ENCODE results near the gene EXOSC10.
"Not testable (repeated sequence)": the region's sequence is repeated elsewhere in the genome, so short reads cannot be mapped to it uniquely, and the experiment has no call there.

Gene EXOSC10

DNA sequence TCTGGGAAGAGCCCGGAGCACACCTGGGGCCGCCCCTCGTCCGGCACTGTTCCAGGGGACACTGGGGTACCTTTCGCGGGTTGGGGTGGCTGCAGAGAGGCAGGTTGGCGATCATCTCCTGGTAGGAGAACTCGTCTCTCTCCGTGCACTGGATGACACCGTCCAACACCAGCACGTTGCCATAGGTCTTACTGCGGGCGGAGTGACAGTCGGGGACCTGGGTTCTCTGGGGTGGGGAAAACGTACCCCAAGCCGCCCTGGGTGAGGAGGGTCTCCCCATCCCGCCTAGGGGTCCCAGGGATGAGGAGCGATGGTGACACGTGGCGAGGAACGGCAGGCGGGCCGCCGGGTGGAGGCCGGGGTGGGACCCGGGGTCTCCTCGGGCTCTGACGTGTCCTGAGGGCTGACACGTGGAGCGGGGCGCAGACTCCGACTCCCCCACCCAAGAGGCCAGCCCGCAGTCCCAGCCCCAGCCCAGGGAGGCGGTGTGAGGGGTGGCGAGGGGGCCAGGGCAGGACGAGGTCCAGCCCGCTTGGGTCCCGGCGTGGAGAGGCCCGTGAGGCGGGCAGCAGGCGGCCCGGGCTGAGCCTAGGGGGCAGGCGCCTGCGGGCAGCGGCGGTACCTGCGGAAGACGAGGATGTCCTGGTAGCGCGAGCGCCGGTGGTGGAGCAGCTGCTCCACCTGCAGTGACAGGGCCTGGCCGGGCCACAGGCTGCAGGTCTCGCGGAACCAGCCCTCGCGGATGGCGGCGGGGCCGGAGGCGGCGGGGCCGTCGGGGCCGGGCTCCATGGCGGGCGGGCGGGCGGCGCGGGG, 40.3 kb downstream of the EXOSC10 start:
- no peak for DNase-seq

GRCh38 chr1:11058595-11059154, 41.0 kb downstream of the EXOSC10 start:
- DNase-seq: no peak

- DNase-seq: no peak
Observed at GRCh38 chr1:11058026-11058425, 41.6 kb downstream of the EXOSC10 start.

DNA sequence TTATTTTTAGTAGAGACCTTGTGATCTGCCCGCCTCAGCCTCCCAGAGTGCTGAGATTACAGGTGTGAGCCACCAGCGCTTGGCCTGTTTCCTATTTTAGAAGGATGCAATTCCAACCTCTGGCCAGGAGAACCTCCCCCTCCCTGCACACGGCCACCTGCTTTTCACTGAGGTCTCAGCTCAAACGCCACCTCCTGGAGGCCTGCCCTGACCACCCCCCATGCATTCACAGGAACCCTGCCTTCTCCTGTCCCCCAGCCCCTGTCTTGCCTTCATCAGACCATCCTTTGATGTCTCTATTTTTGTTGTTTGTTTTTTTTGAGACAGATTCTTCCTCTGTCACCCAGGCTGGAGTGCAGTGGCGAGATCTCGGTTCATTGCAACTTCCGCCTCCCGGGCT, 42.2 kb downstream of the EXOSC10 start:
- DNase-seq: no peak

DNA sequence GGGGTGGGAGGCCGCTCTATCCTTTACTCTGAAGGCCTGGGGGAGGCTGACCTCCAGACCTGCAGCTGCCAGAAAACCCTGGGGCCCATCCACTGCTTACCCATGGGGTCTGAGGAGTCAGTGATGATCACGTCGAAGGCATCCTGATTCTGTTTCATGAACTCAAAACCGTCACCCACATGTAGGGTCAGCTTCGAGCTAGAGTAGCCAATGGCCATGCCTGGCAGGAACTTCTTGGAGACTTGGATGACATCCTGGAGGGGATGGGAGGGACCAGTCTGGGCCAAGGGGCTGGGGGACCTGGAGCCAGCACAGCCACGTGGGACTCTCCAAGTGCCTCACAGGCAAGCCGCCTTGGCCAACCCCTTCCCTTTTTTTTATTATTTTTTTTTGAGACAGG, 43.2 kb downstream of the EXOSC10 start:
- DNase-seq: no peak

- no peak for DNase-seq
Observed at GRCh38 chr1:11055676-11056075, 44.0 kb downstream of the EXOSC10 start.

DNA sequence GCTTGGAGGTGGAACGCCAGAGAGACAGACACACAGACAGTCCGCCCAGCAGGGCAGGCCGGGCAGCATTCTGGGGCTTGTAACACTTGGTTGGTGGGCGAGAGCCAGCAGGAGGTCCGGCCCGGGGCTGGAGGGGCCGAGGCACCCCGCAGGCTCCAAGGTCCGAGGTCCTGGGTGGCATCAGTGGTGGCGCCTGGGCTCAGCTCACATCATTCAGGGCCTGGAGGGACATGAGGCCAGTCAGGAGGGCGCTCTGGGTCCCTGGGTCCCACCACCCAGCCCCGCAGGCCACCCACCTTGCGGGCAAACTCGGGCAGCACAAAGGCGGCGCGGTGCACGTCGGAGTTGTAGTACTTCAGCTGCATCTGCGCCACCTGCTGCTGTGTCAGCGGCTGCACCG, 45.0 kb downstream of the EXOSC10 start:
- no peak for DNase-seq

DNA sequence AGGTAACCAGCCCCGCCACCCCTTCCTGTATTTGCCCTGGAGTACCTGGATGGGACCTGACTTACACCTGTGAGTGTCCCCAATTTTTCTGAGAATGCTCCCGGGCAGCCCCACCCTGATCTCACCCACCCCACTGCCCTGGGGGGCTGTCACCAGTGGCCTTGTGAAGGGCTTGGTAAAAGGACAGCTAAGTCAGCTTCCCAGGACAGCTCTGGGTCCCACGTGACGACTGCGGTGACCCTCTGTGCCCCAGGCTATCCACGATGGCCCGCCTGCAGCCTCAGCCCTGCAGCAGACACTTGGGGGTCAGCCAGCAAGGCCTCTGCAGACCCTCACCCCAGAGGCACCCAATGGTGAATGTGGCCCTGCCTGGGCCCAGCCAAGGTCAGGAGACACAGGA, 45.5 kb downstream of the EXOSC10 start:
- DNase-seq: no peak

DNA sequence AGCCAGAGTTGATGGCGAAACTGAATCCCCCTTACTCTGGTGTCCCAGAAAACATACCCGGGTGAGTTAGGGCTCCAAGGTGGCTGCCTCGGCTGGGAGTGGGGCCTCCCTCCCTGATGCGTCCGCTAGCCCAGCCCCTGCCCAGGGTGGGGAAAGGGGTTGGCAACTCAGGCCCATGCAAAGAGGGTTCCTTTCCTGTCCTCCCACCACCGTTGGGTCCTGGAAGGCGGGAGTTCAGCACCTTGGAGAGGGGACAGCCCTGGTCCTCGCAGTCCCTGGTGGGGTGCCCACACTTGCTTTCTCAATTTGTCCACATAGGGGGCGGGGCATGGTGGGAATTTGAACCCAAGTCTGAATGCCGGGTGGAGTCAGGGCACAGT, 45.9 kb downstream of the EXOSC10 start:
- no peak for DNase-seq

DNA sequence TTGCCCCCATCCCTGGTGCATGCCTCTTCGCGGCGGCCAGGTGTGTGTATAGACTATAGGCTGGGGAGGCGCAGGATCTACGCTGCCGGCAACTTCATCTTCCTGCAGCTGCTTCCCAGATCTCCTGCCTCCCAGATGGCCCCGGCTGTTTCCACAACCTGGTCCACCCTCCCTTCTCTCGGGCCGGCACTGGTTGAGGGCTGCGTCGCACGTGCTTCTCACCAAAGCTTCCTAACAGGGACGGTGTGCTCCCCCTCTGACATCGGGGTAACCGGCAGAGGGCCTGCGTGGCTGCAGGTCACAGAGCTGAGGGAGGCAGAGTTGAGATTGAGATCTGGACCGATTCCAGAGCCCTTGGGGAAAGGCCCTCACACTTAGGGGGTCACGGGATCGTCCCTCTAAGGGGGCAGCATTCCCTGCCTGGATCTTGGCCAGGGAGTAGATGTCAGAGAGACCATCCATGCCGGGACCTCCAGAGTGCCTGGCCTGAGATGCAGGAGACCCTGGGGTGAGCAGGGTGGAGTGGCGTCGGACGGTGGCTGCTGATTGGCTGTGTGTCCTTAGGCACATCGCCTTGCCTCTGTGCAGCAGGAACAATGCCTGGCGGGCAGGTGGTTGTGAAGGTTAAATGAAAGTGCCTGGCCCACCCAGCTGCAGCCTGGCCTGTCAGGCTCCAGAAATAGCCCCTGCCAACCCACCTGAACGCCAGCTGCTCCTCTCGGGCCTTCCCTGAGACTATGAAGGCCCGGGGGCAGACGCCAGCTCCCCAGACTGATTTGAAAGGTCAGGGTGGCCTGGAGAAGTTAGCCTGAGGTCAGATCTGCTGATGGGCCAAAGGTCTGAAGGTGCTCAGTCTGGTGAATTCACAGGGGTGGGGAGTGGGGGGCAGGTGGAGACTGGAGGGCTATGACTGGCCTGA, 46.6 kb downstream of the EXOSC10 start:
- DNase-seq: peak; percentile 32

- DNase-seq: no peak
Observed at GRCh38 chr1:11051781-11052511, 47.7 kb downstream of the EXOSC10 start.

GRCh38 chr1:11051121-11051520, 48.5 kb downstream of the EXOSC10 start:
- not testable (repeated sequence) for DNase-seq

DNA sequence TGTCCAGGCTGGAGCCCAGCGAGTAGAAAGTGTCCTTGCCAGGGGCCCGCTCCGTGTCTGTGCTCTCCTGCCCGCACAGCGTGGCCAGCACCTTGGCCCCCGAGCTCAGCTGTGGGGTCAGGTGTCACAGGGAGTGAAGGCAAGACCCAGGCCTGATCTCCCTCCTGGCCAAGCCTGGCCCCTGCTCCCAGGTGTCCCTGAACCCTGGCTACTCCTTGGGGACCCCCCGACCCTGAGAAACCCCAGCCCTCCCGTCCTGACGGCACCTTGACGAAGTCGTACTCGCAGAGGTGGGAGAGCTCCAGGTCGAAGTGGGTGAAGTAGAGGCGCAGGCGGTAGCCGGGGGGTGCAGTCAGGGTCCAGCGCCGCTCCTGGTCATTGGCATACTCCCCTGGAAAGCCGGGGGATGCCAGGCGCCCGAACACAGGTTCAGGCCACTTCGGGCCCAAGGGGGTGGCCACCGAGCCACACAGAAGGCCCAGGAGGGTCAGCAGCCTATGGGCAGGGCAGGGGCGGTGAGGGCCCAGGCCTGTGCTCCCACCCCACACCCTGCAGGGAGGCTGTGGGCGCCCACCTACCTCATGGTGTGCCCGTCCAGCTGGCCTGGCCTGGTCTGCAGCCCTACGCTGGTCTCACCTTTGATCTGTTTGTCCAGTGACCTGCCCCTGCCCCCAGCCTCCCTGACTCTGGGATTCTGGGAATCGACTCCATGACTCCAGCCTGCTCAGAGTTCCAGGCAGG, 52.9 kb downstream of the EXOSC10 start, which contains the start of gene MASP2:
Gene MASP2 (minus strand): TSS at position 615 of the 741 bp plus-strand sequence. CDS start 32 bp downstream, at position 583.
- DNase-seq: no peak

GRCh38 chr1:11046270-11046566, 53.5 kb downstream of the EXOSC10 start:
- no peak for DNase-seq

DNA sequence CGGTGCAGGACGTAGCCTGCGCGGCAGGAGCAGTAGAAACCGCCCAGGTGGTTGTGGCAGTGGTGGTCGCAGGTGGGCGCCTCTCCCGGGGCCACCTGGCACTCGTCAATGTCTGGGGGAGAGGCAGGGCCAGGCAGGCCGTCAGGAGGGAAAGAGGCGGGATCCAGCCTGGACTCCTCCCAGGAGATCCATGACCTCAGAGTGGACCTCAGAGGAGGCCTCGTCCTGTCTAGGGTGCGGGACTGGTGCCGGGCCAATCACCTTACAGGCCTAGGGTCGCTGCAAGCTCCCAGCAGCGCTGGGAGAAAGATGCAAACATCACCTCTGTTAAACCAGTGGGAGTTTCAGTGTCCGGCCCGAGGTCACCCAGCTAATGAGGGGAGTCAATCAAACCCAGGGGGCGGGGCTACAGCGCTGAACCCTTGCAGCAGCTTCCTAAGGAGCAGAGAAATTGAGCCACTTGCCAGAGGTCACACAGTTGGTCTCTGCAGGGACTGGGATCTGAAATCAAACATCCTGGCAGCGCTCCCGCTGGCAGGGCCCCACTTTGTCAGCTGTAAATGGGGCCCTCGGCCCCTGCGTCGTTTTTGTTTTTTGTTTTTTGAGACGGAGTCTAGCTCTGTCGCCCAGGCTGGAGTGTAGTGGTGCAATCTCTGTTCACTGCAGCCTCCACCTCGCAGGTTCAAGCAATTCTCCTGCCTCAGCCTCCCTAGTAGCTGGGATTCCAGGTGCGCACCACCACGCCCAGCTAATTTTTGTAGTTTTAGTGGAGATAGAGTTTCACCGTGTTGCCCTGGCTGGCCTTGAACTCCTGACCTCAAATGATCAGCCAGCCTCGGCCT, 54.0 kb downstream of the EXOSC10 start:
- no peak for DNase-seq

GRCh38 chr1:11044849-11045427, 54.7 kb downstream of the EXOSC10 start:
- no peak for DNase-seq

GRCh38 chr1:11044086-11044848, 55.4 kb downstream of the EXOSC10 start:
- DNase-seq: no peak

GRCh38 chr1:11042995-11043874, 56.4 kb downstream of the EXOSC10 start:
- DNase-seq: no peak

- DNase-seq: no peak
Observed at GRCh38 chr1:11042065-11042464, 57.6 kb downstream of the EXOSC10 start.

Measured in NCI-H524 treated with DMSO at 0.1 percent for 48 hours (cell line).